SK-N-SH treated with all-trans-retinoic acid at 6 μM for 48 hours (cell line): ENCODE results near the gene NEURL1.

Experiments
- ATAC-seq: fragments of 200-7000 bp; cut with Tn5 transposase; 3 replicates; pipeline ENCODE4 v1.9.1; 2020; ENCODE audit warnings: mild to moderate bottlenecking, moderate library complexity
- BACH2 ChIP-seq: fragments of 250-450 bp; sonication (Bioruptor Pico); IDR thresholded peaks from 2 replicates; pipeline ENCODE4 v1.9.0; 2021; ENCODE audit warnings: mild to moderate bottlenecking, borderline replicate concordance
- CREB5 ChIP-seq: fragments of 250-450 bp; sonication (Bioruptor Pico); IDR thresholded peaks from 2 replicates; pipeline ENCODE4 v1.5.1; 2020; ENCODE audit warnings: low read depth, mild to moderate bottlenecking, moderate library complexity
- CSDC2 ChIP-seq: fragments of 250-450 bp; sonication (Bioruptor Pico); IDR thresholded peaks from 2 replicates; pipeline ENCODE4 v1.5.0; 2020; ENCODE audit warnings: mild to moderate bottlenecking, moderate library complexity
- CSRNP3 ChIP-seq: fragments of 250-450 bp; sonication (Bioruptor Pico); IDR thresholded peaks from 2 replicates; pipeline ENCODE4 v1.5.1; 2021; ENCODE audit warnings: mild to moderate bottlenecking, moderate library complexity
- ESRRG ChIP-seq: fragments of 250-450 bp; sonication (Bioruptor Pico); IDR thresholded peaks from 2 replicates; pipeline ENCODE4 v1.6.1; 2021; ENCODE audit warnings: mild to moderate bottlenecking
- GLIS3 ChIP-seq: fragments of 250-450 bp; sonication (Bioruptor Pico); IDR thresholded peaks from 2 replicates; pipeline ENCODE4 v1.5.0; 2020; ENCODE audit warnings: mild to moderate bottlenecking, moderate library complexity
- ISL1 ChIP-seq: fragments of 250-450 bp; sonication (Bioruptor Pico); IDR thresholded peaks from 2 replicates; pipeline ENCODE4 v2.1.2; 2022; ENCODE audit warnings: mild to moderate bottlenecking, moderate library complexity
- OSR1 ChIP-seq: fragments of 250-450 bp; sonication (Bioruptor Pico); IDR thresholded peaks from 2 replicates; pipeline ENCODE4 v1.8.0; 2022; ENCODE audit warnings: moderate library complexity, mild to moderate bottlenecking, inconsistent platforms
- PATZ1 ChIP-seq: fragments of 250-450 bp; sonication (Bioruptor Pico); IDR thresholded peaks from 2 replicates; pipeline ENCODE4 v1.8.0; 2020; ENCODE audit warnings: mild to moderate bottlenecking, moderate library complexity, borderline replicate concordance
- RARB ChIP-seq: fragments of 250-450 bp; sonication (Bioruptor Pico); IDR thresholded peaks from 2 replicates; pipeline ENCODE4 v1.8.0; 2021; ENCODE audit warnings: mild to moderate bottlenecking, moderate library complexity
- TCF4 ChIP-seq: fragments of 250-450 bp; sonication (Bioruptor Pico); IDR thresholded peaks from 2 replicates; pipeline ENCODE4 v1.8.0; 2021; ENCODE audit warnings: mild to moderate bottlenecking, moderate library complexity, borderline replicate concordance
- TSHZ2 ChIP-seq: fragments of 250-450 bp; sonication (Bioruptor Pico); IDR thresholded peaks from 2 replicates; pipeline ENCODE4 v1.5.0; 2020; ENCODE audit warnings: mild to moderate bottlenecking, moderate library complexity
- ZC3H10 ChIP-seq: fragments of 250-450 bp; sonication (Bioruptor Pico); IDR thresholded peaks from 2 replicates; pipeline ENCODE4 v1.5.1; 2021; ENCODE audit warnings: mild to moderate bottlenecking, moderate library complexity
- ZFP3 ChIP-seq: fragments of 250-450 bp; sonication (Bioruptor Pico); IDR thresholded peaks from 2 replicates; pipeline ENCODE4 v1.5.0; 2020; ENCODE audit warnings: mild to moderate bottlenecking, moderate library complexity
- ZFP30 ChIP-seq: fragments of 450-650 bp; formaldehyde crosslinking; IDR thresholded peaks from 2 replicates; pipeline ENCODE4 v1.5.0; 2022; ENCODE audit warnings: mild to moderate bottlenecking, moderate library complexity
- ZNF565 ChIP-seq: fragments of 450-650 bp; formaldehyde crosslinking; conservative IDR thresholded peaks from 2 replicates; pipeline ENCODE4 v1.5.0; 2020; ENCODE audit warnings: low read depth, mild to moderate bottlenecking, moderate library complexity
- ZNF70 ChIP-seq: fragments of 450-650 bp; formaldehyde crosslinking; IDR thresholded peaks from 2 replicates; pipeline ENCODE4 v1.5.0; 2020; ENCODE audit warnings: mild to moderate bottlenecking, moderate library complexity

NEURL1 gene

GRCh38 chr10:103449208-103450144, 44.0 kb upstream of the NEURL1 start:
- no peak for TF ChIP-seq TSHZ2 (CRISPR knock-in tag)
- no peak for TF ChIP-seq ISL1 (CRISPR knock-in tag)
- no peak for TF ChIP-seq ZNF565 (CRISPR knock-in tag)
- no peak for TF ChIP-seq GLIS3
- TF ChIP-seq ZC3H10 (CRISPR knock-in tag): no peak
- no peak for TF ChIP-seq BACH2 (CRISPR knock-in tag)
- TF ChIP-seq PATZ1 (CRISPR knock-in tag): no peak
- TF ChIP-seq ESRRG (CRISPR knock-in tag): no peak
- no peak for TF ChIP-seq TCF4 (CRISPR knock-in tag)
- TF ChIP-seq CSRNP3 (CRISPR knock-in tag): no peak
- TF ChIP-seq ZFP3 (CRISPR knock-in tag): no peak
- no peak for ATAC-seq

- TF ChIP-seq CSDC2 (CRISPR knock-in tag) (no peak), RARB (CRISPR knock-in tag) (no peak), ISL1 (CRISPR knock-in tag) (no peak), ZFP3 (CRISPR knock-in tag) (no peak), OSR1 (CRISPR knock-in tag) (no peak), PATZ1 (CRISPR knock-in tag) (no peak), ZFP30 (CRISPR knock-in tag) (no peak), CREB5 (no peak), ZNF70 (no peak), CSRNP3 (CRISPR knock-in tag) (no peak), ZC3H10 (CRISPR knock-in tag) (no peak), TSHZ2 (CRISPR knock-in tag) (no peak)
- TF ChIP-seq, all 23 proteins: peak for 0
- ATAC-seq: no peak
These were observed 43.3 kb upstream of the NEURL1 start for GRCh38 chr10:103450201-103450695.
